HCT116 (cell line): ENCODE results near the gene FKBP5. TPM values are rescaled to one million over a fixed set of nuclear protein-coding genes. Genes with fewer than 3 reads are reported as not detected.

ENCODE experiments used
- ATAC-seq: fragments of 200-7000 bp; cut with Tn5 transposase; 2 replicates; pipeline ENCODE4 v1.9.1; 2020; ENCODE audit warnings: mild to moderate bottlenecking, moderate library complexity
- BruUV-seq: library from RNA; stranded (reverse); fragments of 400-500 nt; replicated peaks from 2 replicates; lab custom pipeline; 2021; lab: Mats Ljungman, UMichigan
- CTCF ChIA-PET: fragments of 300-600 bp; sonication (Branson Sonifier 250); formaldehyde crosslinking; loops from one replicate; lab custom pipeline; 2021; ENCODE audit warnings: antibody characterized with exemption; lab: Charles Lee
- POLR2A ChIA-PET: fragments of 300-600, 350-600 bp; sonication (Branson Sonifier 250); formaldehyde crosslinking; loops from one replicate; lab custom pipeline; 2021; ENCODE audit warnings: antibody characterized with exemption; lab: Charles Lee
- RAD21 ChIA-PET, 2 experiments: fragments of 300-600 bp; sonication (Branson Sonifier 250); formaldehyde crosslinking; loops; one replicate each; lab custom pipeline; 2023; ENCODE audit warnings: low total read pairs in 2 of 2; ENCODE audit not compliant: uncharacterized antibody in 2 of 2, unreplicated experiment in 2 of 2, low non-redundant PET in 1 of 2; lab: Charles Lee
- DNase-seq: peaks from one replicate; pipeline ENCODE4 v3.0.0-alpha.2; 2010; ENCODE audit warnings: low read depth, low spot score
- H2AFZ ChIP-seq: fragments of 200-600 bp; shearing (Covaris generic), sonication (generic); 2 replicates; pipeline ENCODE4 v1.6.1; 2017; ENCODE audit warnings: low read depth, mixed run types, mixed read lengths, antibody characterized with exemption, low read length; ENCODE audit not compliant: poor library complexity, severe bottlenecking
- H3K27ac ChIP-seq: 2 replicates; pipeline ENCODE4 v1.5.1; 2012; ENCODE audit warnings: low read depth, low read length
- H3K27me3 ChIP-seq: fragments of 200-600 bp; sonication (generic); 2 replicates; pipeline ENCODE4 v1.6.1; 2016; ENCODE audit warnings: mixed run types, low read length, mixed read lengths; ENCODE audit not compliant: insufficient read depth
- H3K36me3 ChIP-seq, 2 experiments: fragments of 200-500 bp in 1 of 2; fragments of 200-600 bp in 1 of 2; sonication (Bioruptor generic) in 1 of 2; sonication (generic) in 1 of 2; 2 replicates each; pipeline versions ENCODE4 v1.5.1 to v1.6.1; 2014 to 2016; ENCODE audit warnings: low read length in 2 of 2, inconsistent platforms in 1 of 2, mixed read lengths in 1 of 2, mixed run types in 1 of 2; ENCODE audit not compliant: insufficient read depth in 2 of 2, control insufficient read depth in 1 of 2
- H3K4me1 ChIP-seq, 2 experiments: fragments of 200-600 bp in 1 of 2; sonication (generic) in 1 of 2; 2 replicates each; pipeline versions ENCODE4 v1.5.1 to v1.6.1; 2012 to 2017; ENCODE audit warnings: low read length in 2 of 2, inconsistent platforms in 1 of 2, mild to moderate bottlenecking in 1 of 2, mixed read lengths in 1 of 2, mixed run types in 1 of 2, moderate library complexity in 1 of 2; ENCODE audit not compliant: insufficient read depth in 2 of 2, control insufficient read depth in 1 of 2
- H3K4me2 ChIP-seq: fragments of 200-600 bp; sonication (generic); 2 replicates; pipeline ENCODE4 v1.6.1; 2017; ENCODE audit warnings: mixed run types, low read length, mixed read lengths
- H3K4me3 ChIP-seq, 2 experiments: fragments of 200-600 bp in 1 of 2; sonication (generic) in 1 of 2; replicated peaks in 1 of 2; 2 replicates each; pipeline ENCODE4 v1.5.1; 2011 to 2016; ENCODE audit warnings: low read length in 2 of 2, control low read depth in 1 of 2, low read depth in 1 of 2, mild to moderate bottlenecking in 1 of 2, mixed read lengths in 1 of 2, mixed run types in 1 of 2
- H3K79me2 ChIP-seq: fragments of 200-600 bp; sonication (generic); 2 replicates; pipeline ENCODE4 v1.6.1; 2017; ENCODE audit warnings: mild to moderate bottlenecking, mixed run types, low read length, moderate library complexity, mixed read lengths; ENCODE audit not compliant: insufficient read depth
- H3K9ac ChIP-seq: fragments of 200-600 bp; sonication (generic); 2 replicates; pipeline ENCODE4 v1.6.1; 2016; ENCODE audit warnings: low read length, mixed read lengths
- H3K9me2 ChIP-seq: fragments of 200-600 bp; sonication (generic), shearing (Covaris generic); 2 replicates; pipeline ENCODE4 v1.6.1; 2017; ENCODE audit warnings: mixed run types, mild to moderate bottlenecking, moderate library complexity; ENCODE audit not compliant: insufficient read depth
- H3K9me3 ChIP-seq, 2 experiments: fragments of 200-500 bp in 1 of 2; fragments of 200-600 bp in 1 of 2; sonication (Bioruptor generic) in 1 of 2; sonication (generic) in 1 of 2; 2 replicates each; pipeline ENCODE4 v1.6.1; 2014 to 2017; ENCODE audit warnings: low read length in 2 of 2, mixed read lengths in 2 of 2, inconsistent platforms in 1 of 2, low read depth in 1 of 2, mild to moderate bottlenecking in 1 of 2, mixed run types in 1 of 2, moderate library complexity in 1 of 2; ENCODE audit not compliant: control insufficient read depth in 1 of 2, insufficient read depth in 1 of 2
- H4K20me1 ChIP-seq: fragments of 200-600 bp; sonication (generic), shearing (Covaris generic); 2 replicates; pipeline ENCODE4 v1.6.1; 2017; ENCODE audit warnings: mixed run types, mild to moderate bottlenecking, moderate library complexity; ENCODE audit not compliant: insufficient read depth
- CEBPB ChIP-seq: IDR thresholded peaks from 2 replicates; pipeline ENCODE4 v1.6.1; 2012; ENCODE audit warnings: low read depth
- EGR1 ChIP-seq: IDR thresholded peaks from 2 replicates; pipeline ENCODE4 v1.6.1; 2012; ENCODE audit warnings: low read depth
- EZH2phosphoT487 ChIP-seq: fragments of 200-600 bp; IDR thresholded peaks from 2 replicates; pipeline ENCODE4 v1.6.1; 2018; ENCODE audit warnings: antibody characterized with exemption, borderline replicate concordance
- FOSL1 ChIP-seq: IDR thresholded peaks from 2 replicates; pipeline ENCODE4 v1.6.1; 2012; ENCODE audit warnings: low read depth
- JUND ChIP-seq: IDR thresholded peaks from 2 replicates; pipeline ENCODE4 v1.6.1; 2012
- POLR2A ChIP-seq: IDR thresholded peaks from 2 replicates; pipeline ENCODE4 v1.7.0; 2011; ENCODE audit warnings: borderline replicate concordance; ENCODE audit not compliant: insufficient read depth, insufficient read length; ENCODE audit errors: extremely low read depth
- POLR2AphosphoS5 ChIP-seq: IDR thresholded peaks from 2 replicates; pipeline ENCODE4 v1.6.1; 2011; ENCODE audit warnings: mild to moderate bottlenecking, low read depth, low read length, moderate library complexity
- SIN3A ChIP-seq: IDR thresholded peaks from 2 replicates; pipeline ENCODE4 v1.6.1; 2012; ENCODE audit warnings: low read depth
- TCF7L2 ChIP-seq: IDR thresholded peaks from 2 replicates; pipeline ENCODE4 v1.7.0; 2011; ENCODE audit warnings: borderline replicate concordance, inconsistent platforms; ENCODE audit not compliant: insufficient read depth, insufficient read length; ENCODE audit errors: extremely low read depth
- YY1 ChIP-seq: IDR thresholded peaks from 2 replicates; pipeline ENCODE4 v1.6.1; 2011; ENCODE audit warnings: low read length, low read depth, moderate library complexity, mild to moderate bottlenecking; ENCODE audit not compliant: insufficient replicate concordance; ENCODE audit errors: extremely low read depth
- ZFX ChIP-seq: fragments of 450-650 bp; IDR thresholded peaks from 2 replicates; pipeline ENCODE4 v1.6.1; 2017
- intact Hi-C: fragments of 100-400 bp; cut with micrococcal nuclease; formaldehyde crosslinking; loops from 2 replicates; pipeline ENCODE4 v1.10.0; 2022
- total RNA-seq: library from RNA; stranded (reverse); gene quantifications from one replicate; pipeline ENCODE4 v1.2.1, GENCODE V29; 2021; ENCODE audit not compliant: unreplicated experiment
- TF ChIP-seq, protein P1 (sequence below): IDR thresholded peaks from 2 replicates; pipeline ENCODE4 v1.6.1; 2011; ENCODE audit warnings: mild to moderate bottlenecking, low read length, moderate library complexity; ENCODE audit not compliant: insufficient replicate concordance; ENCODE audit errors: extremely low read depth
- TF ChIP-seq, protein P2 (sequence below): IDR thresholded peaks from 2 replicates; pipeline ENCODE4 v1.6.1; 2012
- TF ChIP-seq, protein P3 (sequence below), 3 experiments: fragments of 200-600 bp in 1 of 3; sonication (generic) in 1 of 3; IDR thresholded peaks in 2 of 3; conservative IDR thresholded peaks in 1 of 3; 2 replicates each; pipeline ENCODE4 v1.5.1; 2012 to 2017; ENCODE audit warnings: low read depth in 2 of 3, low read length in 2 of 3, antibody characterized with exemption in 1 of 3, borderline replicate concordance in 1 of 3, control low read depth in 1 of 3, mild to moderate bottlenecking in 1 of 3, mixed read lengths in 1 of 3, mixed run types in 1 of 3, moderate library complexity in 1 of 3; ENCODE audit not compliant: insufficient read depth in 1 of 3

FKBP5 gene
- total RNA-seq, 1 experiment from 2014 or later: 50.3 TPM

DNA sequence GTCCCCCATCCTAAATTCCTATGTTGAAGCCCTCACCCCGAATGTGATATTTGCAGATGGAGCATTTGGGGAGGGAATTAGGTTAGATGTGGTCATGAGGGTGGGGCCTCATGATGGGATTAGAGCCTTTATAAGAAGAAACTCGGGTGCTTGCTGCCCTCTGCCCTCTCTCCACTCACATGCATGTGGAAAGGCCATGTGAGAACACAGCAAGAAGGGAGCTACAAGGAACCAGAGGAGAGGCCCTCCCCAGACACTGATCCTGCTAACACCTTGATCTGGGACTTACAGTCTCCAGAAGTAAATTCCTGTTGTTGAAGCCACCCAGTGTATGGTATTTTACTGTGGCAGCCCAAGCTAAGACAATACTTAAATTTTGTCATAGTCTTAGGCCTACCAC is 106.4 kb downstream of the FKBP5 start:
- intact Hi-C loops: loop anchor here (5.0 kb wide), 3 partner anchors 175 to 515 kb away; no protein-coding TSS in a partner anchor
- ChIA-PET CTCF (interaction anchor here (6.4 kb wide), 1 partner anchor 154 kb away, joined by 73 read pairs; the partner anchor contains the start of gene ARMC12), POLR2A (no interaction called here), RAD21 (no interaction called here)
- Histone ChIP-seq H3K79me2 (peaks cover 2% of the 10 kb centered on the region; the same call in 1 of the 2 replicates), H2AFZ (no peak overlapping the region), H3K4me1 (peaks cover 6 to 9% of the 10 kb centered on the region in 2 experiments), H3K9ac (no peak overlapping the region), H3K27me3 (no peaks in the 10 kb centered on the region), H3K9me3 (no peaks in the 10 kb centered on the region), H3K9me2 (no peaks in the 10 kb centered on the region), H3K27ac (no peak overlapping the region), H3K4me2 (no peak overlapping the region), H3K4me3 (no peak overlapping the region), H3K36me3 (peaks cover 2 to 8% of the 10 kb centered on the region in 2 experiments; a peak in 2 of 4 replicates), H4K20me1 (no peaks in the 10 kb centered on the region)
- DNase-seq (no peak), ATAC-seq (no peak)
- TF ChIP-seq TCF7L2 (no peak), ZFX (no peak), FOSL1 (no peak), SIN3A (no peak), CEBPB (no peak), EZH2phosphoT487 (no peak), JUND (no peak), POLR2A (no peak), EGR1 (no peak), YY1 (no peak), POLR2AphosphoS5 (no peak)
- TF ChIP-seq, protein P1, sequence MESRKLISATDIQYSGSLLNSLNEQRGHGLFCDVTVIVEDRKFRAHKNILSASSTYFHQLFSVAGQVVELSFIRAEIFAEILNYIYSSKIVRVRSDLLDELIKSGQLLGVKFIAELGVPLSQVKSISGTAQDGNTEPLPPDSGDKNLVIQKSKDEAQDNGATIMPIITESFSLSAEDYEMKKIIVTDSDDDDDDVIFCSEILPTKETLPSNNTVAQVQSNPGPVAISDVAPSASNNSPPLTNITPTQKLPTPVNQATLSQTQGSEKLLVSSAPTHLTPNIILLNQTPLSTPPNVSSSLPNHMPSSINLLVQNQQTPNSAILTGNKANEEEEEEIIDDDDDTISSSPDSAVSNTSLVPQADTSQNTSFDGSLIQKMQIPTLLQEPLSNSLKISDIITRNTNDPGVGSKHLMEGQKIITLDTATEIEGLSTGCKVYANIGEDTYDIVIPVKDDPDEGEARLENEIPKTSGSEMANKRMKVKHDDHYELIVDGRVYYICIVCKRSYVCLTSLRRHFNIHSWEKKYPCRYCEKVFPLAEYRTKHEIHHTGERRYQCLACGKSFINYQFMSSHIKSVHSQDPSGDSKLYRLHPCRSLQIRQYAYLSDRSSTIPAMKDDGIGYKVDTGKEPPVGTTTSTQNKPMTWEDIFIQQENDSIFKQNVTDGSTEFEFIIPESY: no peak
- TF ChIP-seq, protein P2, sequence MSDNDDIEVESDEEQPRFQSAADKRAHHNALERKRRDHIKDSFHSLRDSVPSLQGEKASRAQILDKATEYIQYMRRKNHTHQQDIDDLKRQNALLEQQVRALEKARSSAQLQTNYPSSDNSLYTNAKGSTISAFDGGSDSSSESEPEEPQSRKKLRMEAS: no peak
- TF ChIP-seq, protein P3, sequence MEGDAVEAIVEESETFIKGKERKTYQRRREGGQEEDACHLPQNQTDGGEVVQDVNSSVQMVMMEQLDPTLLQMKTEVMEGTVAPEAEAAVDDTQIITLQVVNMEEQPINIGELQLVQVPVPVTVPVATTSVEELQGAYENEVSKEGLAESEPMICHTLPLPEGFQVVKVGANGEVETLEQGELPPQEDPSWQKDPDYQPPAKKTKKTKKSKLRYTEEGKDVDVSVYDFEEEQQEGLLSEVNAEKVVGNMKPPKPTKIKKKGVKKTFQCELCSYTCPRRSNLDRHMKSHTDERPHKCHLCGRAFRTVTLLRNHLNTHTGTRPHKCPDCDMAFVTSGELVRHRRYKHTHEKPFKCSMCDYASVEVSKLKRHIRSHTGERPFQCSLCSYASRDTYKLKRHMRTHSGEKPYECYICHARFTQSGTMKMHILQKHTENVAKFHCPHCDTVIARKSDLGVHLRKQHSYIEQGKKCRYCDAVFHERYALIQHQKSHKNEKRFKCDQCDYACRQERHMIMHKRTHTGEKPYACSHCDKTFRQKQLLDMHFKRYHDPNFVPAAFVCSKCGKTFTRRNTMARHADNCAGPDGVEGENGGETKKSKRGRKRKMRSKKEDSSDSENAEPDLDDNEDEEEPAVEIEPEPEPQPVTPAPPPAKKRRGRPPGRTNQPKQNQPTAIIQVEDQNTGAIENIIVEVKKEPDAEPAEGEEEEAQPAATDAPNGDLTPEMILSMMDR (IDR thresholded peaks at IDR 0.05 in 2 of 3, conservative IDR thresholded peaks at IDR 0.05 in 1 of 3; ENCODE audit: borderline replicate concordance in 1 of 3, insufficient read depth in 1 of 3, low read depth in 2 of 3, low read length in 2 of 3): no peak
- BruUV-seq: no TSS peak
